Ovary (tissue), 9 donors: Measurements from ENCODE around the gene CAPN15. TPM values are rescaled to one million over a fixed set of nuclear protein-coding genes. Genes with fewer than 3 reads are reported as not detected.
A peak's percentile ranks its signal among the peaks of the same experiment; 100 is the strongest.

Experiments
- DNase-seq, 5 donors: peaks; one replicate each; pipeline ENCODE4 v3.0.0-alpha.2; 2019 to 2020
- H3K27ac ChIP-seq, 2 donors: fragments of 200-600 bp; one replicate each; pipeline versions ENCODE4 v1.5.1 to v1.8.0; 2019 to 2022
- H3K27me3 ChIP-seq: fragments of 200-600 bp; one replicate; pipeline ENCODE4 v1.8.0; 2022
- H3K36me3 ChIP-seq: fragments of 200-600 bp; sonication (generic); one replicate; pipeline ENCODE4 v1.5.1; 2019
- H3K4me1 ChIP-seq: one replicate; pipeline ENCODE4 v1.8.1; 2013; ENCODE audit warnings: mild to moderate bottlenecking, moderate library complexity; ENCODE audit not compliant: insufficient read depth
- H3K4me3 ChIP-seq: fragments of 200-600 bp; sonication (generic); one replicate; pipeline ENCODE4 v1.5.1; 2017
- H3K9me3 ChIP-seq, 2 donors: fragments of 200-600 bp in 1 of 2; sonication (generic) in 1 of 2; one replicate each; pipeline versions ENCODE4 v1.5.1 to v1.8.1; 2013 to 2019; ENCODE audit warnings: mild to moderate bottlenecking in 1 of 2, moderate library complexity in 1 of 2
- EP300 ChIP-seq: sonication (generic); formaldehyde crosslinking; IDR thresholded peaks from one replicate; pipeline ENCODE4 v1.6.1; 2017; ENCODE audit warnings: antibody characterized with exemption
- POLR2A ChIP-seq: fragments of 450-650 bp; IDR thresholded peaks from one replicate; pipeline ENCODE4 v1.6.1; 2017; ENCODE audit warnings: antibody characterized with exemption, mild to moderate bottlenecking, moderate library complexity
- WGBS, 3 donors: extraction: QIAGEN DNeasy Blood & Tissue Kit in 1 of 3; methylation state at CpG; one replicate each; pipeline versions ENCODE4 v1.1.5 to v1.1.7; 2013 to 2017; 5-methylcytosine and 5-hydroxymethylcytosine counted together
- intact Hi-C, 4 donors: fragments of 100-400 bp; cut with DNase I; formaldehyde crosslinking; loops; one replicate each; pipeline versions ENCODE4 v1.11.0 to v1.15.1; 2022 to 2023
- polyA plus RNA-seq, 2 donors: library from polyadenylated mRNA; stranded (reverse); fragments of 200-250 nt in 1 of 2; fragments of 350-450 nt in 1 of 2; fragmentation: Illumina TruSeq in 1 of 2; extraction: RNeasy Lipid Tissue Mini Kit (QIAGEN cat#74804) in 1 of 2; gene quantifications; one replicate each; pipeline ENCODE4 v1.2.3, GENCODE V29; 2013 to 2014
- total RNA-seq, 7 donors: library from RNA; depleted of rRNA in 2 of 7; stranded (reverse); fragments of >200 nt in 2 of 7; fragmentation: NEBNext Ultra II Directional in 3 of 7; extraction: Animal tissue kit (Norgen Biotek cat#: 25700) in 3 of 7; gene quantifications; one replicate each; pipeline versions ENCODE4 v1.1.0 to v1.2.4, GENCODE V29; 2016 to 2023
- TF ChIP-seq, protein P1 (sequence below), 3 donors: fragments of 450-650 bp in 2 of 3; fragments of 200-600 bp in 1 of 3; IDR thresholded peaks; one replicate each; pipeline versions ENCODE4 v1.5.1 to v1.8.0; 2016 to 2022; ENCODE audit warnings: antibody characterized with exemption in 3 of 3, mild to moderate bottlenecking in 1 of 3
- donor health status: DM: no; HTN: no; CAD: no; lungs with moderate emphysema.
- donor health status: DM: no; HTN: no; CAD: no.
- donor health status: Bipolar disorder and iron deficiency.
- donor health status: DM: yes; HTN: yes; CAD: no.
- donor health status: DM: no; HTN: no; CAD: no.
- donor health status: DM: yes; HTN: yes; CAD: no.

The CAPN15 gene
- total and polyA plus RNA-seq, 9 donors, result 1.6 to 38.9 (median 25.0) TPM

DNA sequence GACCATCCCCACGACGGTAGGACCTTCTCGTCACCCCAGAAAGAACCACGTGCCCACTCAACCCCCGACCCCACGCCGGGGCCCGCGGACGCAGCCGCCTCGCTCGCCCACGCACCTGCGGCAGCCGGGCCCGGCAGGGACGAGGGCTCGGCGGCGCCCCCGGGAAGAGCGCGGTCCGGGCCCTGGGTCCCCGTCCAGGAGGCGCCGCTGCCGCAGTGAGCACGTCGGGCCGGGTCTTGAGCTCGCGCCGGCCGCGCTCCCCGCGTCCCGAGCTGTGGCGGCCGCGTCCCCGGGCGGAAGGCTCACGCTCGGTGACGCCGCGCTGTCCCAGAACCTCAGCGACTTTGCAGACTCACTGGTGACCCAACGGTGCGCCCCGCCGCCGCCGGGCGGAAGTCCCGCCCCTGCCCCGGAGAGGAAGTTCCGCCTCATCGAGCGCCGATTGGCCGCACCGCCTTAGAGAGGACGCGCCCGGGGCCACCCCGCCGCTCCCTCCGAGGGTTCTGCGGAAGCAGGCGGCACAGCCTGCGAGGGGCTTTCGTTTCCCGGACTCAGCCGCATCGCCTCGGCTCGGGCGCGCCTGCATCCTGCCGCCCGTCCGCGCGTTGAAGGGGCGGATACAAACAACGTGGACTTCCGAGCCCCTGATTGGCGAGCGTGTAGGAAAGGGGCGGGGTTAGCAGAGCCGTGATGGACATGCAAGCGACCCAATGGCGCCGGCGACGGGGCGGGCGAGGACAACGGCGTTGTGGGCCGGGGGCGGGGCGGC is 61.6 kb downstream of the CAPN15 start:
- H3K36me3 ChIP-seq, result no peaks in the 10 kb centered on the region
- peaks cover 13% of the 10 kb centered on the region for H3K4me1 ChIP-seq
- WGBS, 3 donors, result 0 to 1% (median 1%) methylated on average over 90 to 107 of the region's 107 CpGs
- H3K27ac ChIP-seq, result peak overlapping the region; percentile 89 to 97
- intact Hi-C loops, result loop anchor here in 1 of 4 donors (5.0 kb wide), 1 partner anchor 68 kb away; no protein-coding TSS in a partner anchor
- no peaks in the 10 kb centered on the region for H3K27me3 ChIP-seq
- H3K4me3 ChIP-seq, result peak overlapping the region; percentile 92
- no peak for TF ChIP-seq EP300
- TF ChIP-seq POLR2A, result peak; percentile 69
- no peaks in the 10 kb centered on the region for H3K9me3 ChIP-seq
- DNase-seq, result peak; percentile 97 to 99 (median 98)

DNA sequence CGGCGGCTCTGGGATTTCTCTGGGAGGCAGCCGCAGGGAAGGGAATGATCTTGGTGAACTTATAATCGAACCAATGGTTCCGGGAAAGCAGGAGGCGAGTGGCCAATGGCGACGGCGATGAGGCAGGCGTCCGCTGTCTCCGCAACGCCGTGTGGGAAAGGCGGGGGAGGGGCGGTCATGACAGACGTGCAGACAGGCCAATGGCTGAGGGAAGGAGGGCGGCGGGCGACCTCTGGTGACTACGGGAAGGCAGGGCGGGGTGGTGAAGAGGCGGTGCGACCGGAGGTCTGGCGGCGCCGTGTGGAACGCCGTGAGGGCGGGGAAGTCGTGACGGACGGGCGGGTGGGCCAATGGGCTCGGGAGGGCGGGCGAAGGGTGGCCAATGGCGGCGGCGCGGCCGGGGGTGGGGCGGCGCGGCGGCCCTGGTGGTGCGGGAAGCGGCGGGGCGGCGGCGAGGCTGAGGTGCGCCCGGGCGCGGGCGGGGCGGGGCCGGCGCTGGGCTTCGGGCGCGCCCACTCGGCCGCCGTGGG is 62.2 kb downstream of the CAPN15 start, which contains the start of gene RAB40C:
TSS of gene RAB40C (plus strand) at position 409 of the 530 bp plus-strand sequence. CDS start 226 bp downstream, outside the sequence.
- Histone ChIP-seq H3K4me3 (peak within 1 kb of the TSS; percentile 92), H3K9me3 (no peaks in the 10 kb centered on the region), H3K36me3 (no peaks in the 10 kb centered on the region), H3K27me3 (no peaks in the 10 kb centered on the region), H3K27ac (peak within 1 kb of the TSS; percentile 89 to 97), H3K4me1 (peaks cover 13% of the 10 kb centered on the region)
- DNase-seq, result peak; percentile 99
- intact Hi-C loops, result loop anchor here in 3 of 4 donors (5.0 kb wide), 3 partner anchors 38 to 68 kb away; partner anchors contain the start of gene METTL26 (in 1 of the 3)
- TF ChIP-seq EP300, result peak; percentile 76
- TF ChIP-seq, protein P1, sequence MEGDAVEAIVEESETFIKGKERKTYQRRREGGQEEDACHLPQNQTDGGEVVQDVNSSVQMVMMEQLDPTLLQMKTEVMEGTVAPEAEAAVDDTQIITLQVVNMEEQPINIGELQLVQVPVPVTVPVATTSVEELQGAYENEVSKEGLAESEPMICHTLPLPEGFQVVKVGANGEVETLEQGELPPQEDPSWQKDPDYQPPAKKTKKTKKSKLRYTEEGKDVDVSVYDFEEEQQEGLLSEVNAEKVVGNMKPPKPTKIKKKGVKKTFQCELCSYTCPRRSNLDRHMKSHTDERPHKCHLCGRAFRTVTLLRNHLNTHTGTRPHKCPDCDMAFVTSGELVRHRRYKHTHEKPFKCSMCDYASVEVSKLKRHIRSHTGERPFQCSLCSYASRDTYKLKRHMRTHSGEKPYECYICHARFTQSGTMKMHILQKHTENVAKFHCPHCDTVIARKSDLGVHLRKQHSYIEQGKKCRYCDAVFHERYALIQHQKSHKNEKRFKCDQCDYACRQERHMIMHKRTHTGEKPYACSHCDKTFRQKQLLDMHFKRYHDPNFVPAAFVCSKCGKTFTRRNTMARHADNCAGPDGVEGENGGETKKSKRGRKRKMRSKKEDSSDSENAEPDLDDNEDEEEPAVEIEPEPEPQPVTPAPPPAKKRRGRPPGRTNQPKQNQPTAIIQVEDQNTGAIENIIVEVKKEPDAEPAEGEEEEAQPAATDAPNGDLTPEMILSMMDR (IDR thresholded peaks at IDR 0.05), result peak in 2 of 3 donors; percentile 19 to 54
- peak; percentile 42 for TF ChIP-seq POLR2A
- WGBS, 3 donors, result 1 to 2% (median 1%) methylated on average over 38 to 61 of the region's 67 CpGs

DNA sequence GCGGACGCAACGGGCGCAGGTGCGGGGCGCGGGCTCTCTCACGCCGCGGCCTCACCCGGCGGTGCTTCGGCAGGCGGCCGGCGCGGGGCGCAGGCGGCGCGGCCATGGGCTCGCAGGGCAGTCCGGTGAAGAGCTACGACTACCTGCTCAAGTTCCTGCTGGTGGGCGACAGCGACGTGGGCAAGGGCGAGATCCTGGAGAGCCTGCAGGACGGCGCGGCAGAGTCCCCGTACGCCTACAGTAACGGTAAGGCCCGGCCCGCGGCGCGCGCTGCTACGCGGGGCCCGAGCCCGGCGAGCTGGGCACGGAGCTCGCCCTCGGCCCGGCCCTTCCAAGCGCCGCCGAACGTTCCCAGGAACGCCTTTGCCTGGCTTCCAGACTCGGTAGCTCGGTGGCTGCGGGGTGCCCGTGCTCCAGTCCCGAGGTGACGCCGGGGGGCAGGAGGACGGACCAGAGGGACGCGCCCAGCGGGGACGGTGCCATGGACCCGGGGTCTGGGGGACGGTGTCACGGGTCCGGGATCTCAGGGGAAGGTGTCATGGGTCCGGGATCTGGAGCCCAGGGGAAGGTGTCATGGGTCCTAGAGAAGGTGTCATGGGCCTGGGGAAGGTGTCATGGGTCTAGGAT is 62.8 kb downstream of the CAPN15 start:
- Histone ChIP-seq H3K4me1 (peaks cover 13% of the 10 kb centered on the region), H3K27me3 (no peaks in the 10 kb centered on the region), H3K4me3 (peak overlapping the region; percentile 86), H3K9me3 (no peaks in the 10 kb centered on the region), H3K27ac (peak overlapping the region; percentile 41 to 80), H3K36me3 (no peaks in the 10 kb centered on the region)
- peak; percentile 43 to 73 (median 62) for DNase-seq
- 0 to 1% (median 0%) methylated on average over 31 to 71 of the region's 71 CpGs for WGBS, 3 donors
- intact Hi-C loops, result loop anchor here in 2 of 4 donors (5.0 kb wide), 2 partner anchors 37 to 47 kb away; partner anchors contain the start of gene METTL26 (in 1 of the 2)
- TF ChIP-seq EP300 (no peak), POLR2A (no peak)
- TF ChIP-seq, protein P1 (IDR thresholded peaks at IDR 0.05), result no peak

DNA sequence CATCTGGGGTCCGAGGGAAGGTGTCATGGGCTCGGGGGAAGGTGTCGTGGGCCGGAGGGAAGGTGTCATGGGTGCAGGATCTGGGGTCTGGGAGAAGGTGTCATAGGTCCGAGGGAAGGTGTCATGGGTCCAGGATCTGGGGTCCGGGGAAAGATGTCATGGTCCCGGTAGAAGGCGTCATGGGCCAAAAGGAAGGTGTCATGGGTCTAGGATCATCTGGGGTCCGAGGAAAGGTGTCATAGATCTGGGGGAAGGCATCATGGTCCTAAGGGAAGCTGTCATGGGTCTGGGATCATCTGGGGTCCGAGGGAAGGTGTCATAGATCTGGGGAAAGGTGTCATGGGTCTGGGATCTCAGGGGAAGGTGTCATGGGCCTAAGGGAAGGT is 63.3 kb downstream of the CAPN15 start:
- no peak for TF ChIP-seq POLR2A
- TF ChIP-seq EP300, result no peak
- TF ChIP-seq, protein P1 (IDR thresholded peaks at IDR 0.05), result no peak
- H3K4me1 ChIP-seq, result peaks cover 13% of the 10 kb centered on the region
- no peak overlapping the region for H3K27ac ChIP-seq
- 31 to 46% (median 39%) methylated on average over 10 of the region's 10 CpGs for WGBS, 3 donors
- no peaks in the 10 kb centered on the region for H3K27me3 ChIP-seq
- H3K4me3 ChIP-seq, result peak overlapping the region; percentile 86
- no peak for DNase-seq
- no peaks in the 10 kb centered on the region for H3K36me3 ChIP-seq
- no peaks in the 10 kb centered on the region for H3K9me3 ChIP-seq
- intact Hi-C loops, result loop anchor here in 2 of 4 donors (5.0 kb wide), 2 partner anchors 36 to 46 kb away; partner anchors contain the start of gene METTL26 (in 1 of the 2)
